Measurements from ENCODE around the gene SSH3. TPM values are rescaled to one million over a fixed set of nuclear protein-coding genes. Genes with fewer than 3 reads are reported as not detected.

Gene SSH3
- total and polyA plus RNA-seq, 2 of the 8 experiments (the other 6 are each of a cell fraction or from before 2014, with no cell fraction given): 16.9 to 19.8 TPM

DNA sequence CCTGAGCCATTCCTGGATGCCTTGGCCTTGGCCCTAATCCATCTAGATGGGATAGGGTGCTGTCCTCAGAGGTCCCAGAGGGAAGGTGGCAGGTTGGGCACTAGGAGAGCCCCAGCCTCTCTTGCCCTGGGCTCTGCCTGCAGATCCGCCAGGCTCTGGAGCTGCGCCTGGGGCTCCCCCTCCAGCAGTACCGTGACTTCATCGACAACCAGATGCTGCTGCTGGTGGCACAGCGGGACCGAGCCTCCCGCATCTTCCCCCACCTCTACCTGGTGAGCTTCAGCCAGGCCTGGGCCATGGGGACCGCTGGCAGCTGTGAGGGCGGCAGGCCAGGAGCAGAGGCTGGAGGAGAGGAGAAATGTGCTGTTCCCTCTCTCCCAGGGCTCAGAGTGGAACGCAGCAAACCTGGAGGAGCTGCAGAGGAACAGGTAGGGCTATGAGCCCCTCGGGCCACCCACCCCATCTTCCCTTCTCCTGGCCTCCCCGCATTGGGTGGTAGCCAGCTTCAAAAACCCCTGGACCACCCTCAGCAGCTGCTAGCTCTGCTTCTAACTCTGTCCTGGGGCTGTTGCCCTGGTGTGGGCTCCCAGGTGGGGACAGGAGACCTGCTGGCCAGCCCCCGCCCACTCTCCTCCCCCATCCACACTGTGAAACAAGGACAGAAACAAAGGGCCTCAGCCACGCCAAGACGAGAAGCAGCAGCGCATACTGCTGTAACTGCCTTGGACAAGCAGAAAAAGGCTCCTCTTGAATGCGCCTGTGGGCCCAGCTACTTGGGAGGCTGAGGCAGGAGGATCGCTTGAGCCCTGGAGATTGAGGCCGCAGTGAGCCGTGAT lies 4.9 kb downstream of the SSH3 start:
- ChIA-PET POLR2A (ENCODE audit: partially characterized antibody) (interaction anchor here (1.0 to 1.4 kb wide), 2 partner anchors 9 to 70 kb away, joined by 3 to 4 read pairs; no protein-coding TSS in a partner anchor), CTCF (ENCODE audit: partially characterized antibody) (interaction anchor here (1.0 to 3.9 kb wide), 8 partner anchors 10 to 161 kb away, joined by 3 to 14 read pairs (median 4); no protein-coding TSS in a partner anchor)
- H2BK15ac ChIP-seq (ENCODE audit: low read length): no peak overlapping the region
- no peak overlapping the region for H3K56ac ChIP-seq (replicated peaks; ENCODE audit: insufficient read length, low read depth, low read length)
- no peak overlapping the region for H3K4me3 ChIP-seq (ENCODE audit: extremely low read depth in 1 of 4, insufficient read depth in 2 of 4, low read depth in 3 of 4, low read length in 4 of 4)
- peaks cover 0 to 7% of the 10 kb centered on the region in 2 experiments for H4K20me1 ChIP-seq (replicated peaks in 1 of 2; ENCODE audit: control insufficient read depth in 1 of 2, insufficient read depth in 2 of 2, low read length in 2 of 2)
- no peak overlapping the region for H3K9ac ChIP-seq (replicated peaks in 1 of 4; ENCODE audit: extremely low read depth in 1 of 4, low read depth in 3 of 4, low read length in 3 of 4)
- H3K14ac ChIP-seq (ENCODE audit: insufficient read length): no peak overlapping the region
- peaks cover 0 to 11% (median 7%) of the 10 kb centered on the region in 4 experiments; a peak in 5 of 7 replicates for H3K27me3 ChIP-seq (replicated peaks in 1 of 4; ENCODE audit: control insufficient read depth in 3 of 4, extremely low read depth in 1 of 4, insufficient read depth in 3 of 4, low read length in 3 of 4)
- 90% methylated on average over 18 of the region's 20 CpGs; no CpG with 5 or more reads in 1 of the 2 experiments for WGBS, 2 experiments (ENCODE audit: extremely low coverage in 1 of 2, insufficient coverage in 1 of 2, insufficient read length in 1 of 2, insufficient replicate concordance in 2 of 2, low coverage in 1 of 2, low lambda C conversion rate in 2 of 2, missing lambda C conversion rate in 1 of 2)
- no peak overlapping the region for H3K23ac ChIP-seq (ENCODE audit: insufficient read length)
- no peak overlapping the region for H2AK5ac ChIP-seq (ENCODE audit: low read depth, low read length)
- H3K4me2 ChIP-seq (ENCODE audit: insufficient read depth in 1 of 2, low read depth in 2 of 2, low read length in 2 of 2): no peak overlapping the region
- DNase-seq (ENCODE audit: low read depth in 1 of 2, low spot score in 2 of 2): no peak
- no peak for FAIRE-seq
- no peak overlapping the region for H4K5ac ChIP-seq (ENCODE audit: insufficient read length, low read depth, low read length)
- no peak overlapping the region for H2BK12ac ChIP-seq (ENCODE audit: low read depth, low read length)
- no peak overlapping the region for H3K4ac ChIP-seq (replicated peaks; ENCODE audit: insufficient read length, low read depth, low read length)
- H2BK20ac ChIP-seq (ENCODE audit: low read length): no peak overlapping the region
- H3K9me3 ChIP-seq (ENCODE audit: insufficient read depth in 2 of 2, low read depth in 1 of 2, low read length in 1 of 2): no peaks in the 10 kb centered on the region
- no peak overlapping the region for H2BK5ac ChIP-seq (ENCODE audit: low read depth, low read length)
- H3K23me2 ChIP-seq (ENCODE audit: low read depth, low read length): peaks cover 11% of the 10 kb centered on the region; the same call in 1 of the 2 replicates
- H3K79me2 ChIP-seq (ENCODE audit: control insufficient read depth in 1 of 2, insufficient read depth in 2 of 2, low read length in 2 of 2): no peaks in the 10 kb centered on the region
- H4K8ac ChIP-seq (ENCODE audit: extremely low read depth, insufficient read depth, low read length): no peak overlapping the region
- no peak overlapping the region for H3K18ac ChIP-seq (ENCODE audit: extremely low read depth, low read length)
- no peaks in the 10 kb centered on the region for H3K79me1 ChIP-seq (ENCODE audit: low read depth, low read length)
- H3K36me3 ChIP-seq (ENCODE audit: control insufficient read depth in 2 of 4, insufficient read depth in 4 of 4, low read length in 3 of 4): peaks cover 0 to 4% (median 0%) of the 10 kb centered on the region in 4 experiments; a peak in 2 of 8 replicates
- H2AFZ ChIP-seq (ENCODE audit: low read length): no peak overlapping the region
- no peak overlapping the region for H4K91ac ChIP-seq (replicated peaks; ENCODE audit: insufficient read length, low read length)
- no peak overlapping the region for H3K27ac ChIP-seq (ENCODE audit: low read depth, low read length)
- no peak overlapping the region for H2BK120ac ChIP-seq (replicated peaks; ENCODE audit: low read depth, low read length)
- peaks cover 0 to 7% (median 7%) of the 10 kb centered on the region in 4 experiments; a peak in 5 of 7 replicates for H3K4me1 ChIP-seq (replicated peaks in 1 of 4; ENCODE audit: control insufficient read depth in 3 of 4, insufficient read depth in 4 of 4, low read length in 3 of 4)
- no peak for TF ChIP-seq HDAC6 (IDR thresholded peaks at IDR 0.05; ENCODE audit: low read depth, low read length)
- no peak for TF ChIP-seq CHD1 (IDR thresholded peaks at IDR 0.05; ENCODE audit: low read depth, low read length)
- TF ChIP-seq KDM5A (IDR thresholded peaks at IDR 0.05; ENCODE audit: low read length): no peak
